Lower leg skin (tissue), 3 donors: ENCODE measurements around the gene LRRC26.

Experiments
- POLR2A ChIP-seq, 2 donors: fragments of 450-650 bp; IDR thresholded peaks; one replicate each; pipeline ENCODE4 v1.6.1; 2016 to 2017; ENCODE audit warnings: antibody characterized with exemption in 2 of 2, mild to moderate bottlenecking in 1 of 2, moderate library complexity in 1 of 2
- TF ChIP-seq, protein P1 (sequence below), 3 donors: fragments of 450-650 bp; IDR thresholded peaks; one replicate each; pipeline ENCODE4 v1.5.1; 2016; ENCODE audit warnings: antibody characterized with exemption in 3 of 3, mild to moderate bottlenecking in 3 of 3, moderate library complexity in 2 of 3

DNA sequence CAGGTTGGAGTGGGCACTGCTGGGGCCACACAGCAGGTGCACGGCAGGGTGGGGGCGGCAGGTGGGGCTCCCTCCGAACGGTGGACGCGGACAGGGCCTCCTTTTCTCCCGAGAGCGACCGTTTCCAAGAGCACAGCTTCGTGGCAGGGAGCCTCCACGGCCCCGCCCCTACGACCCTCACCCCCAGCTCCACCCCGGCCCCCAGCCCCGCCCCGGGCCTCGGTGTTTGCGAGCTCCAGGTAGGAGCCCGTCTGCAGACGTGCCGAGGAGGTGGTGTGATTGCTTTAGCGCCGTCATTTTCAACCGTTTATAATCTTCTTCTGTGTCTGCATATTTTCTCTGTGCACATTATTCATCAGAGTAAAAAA, 22.1 kb downstream of the LRRC26 start:
- no peak for TF ChIP-seq POLR2A (IDR thresholded peaks at IDR 0.05)
- TF ChIP-seq, protein P1, sequence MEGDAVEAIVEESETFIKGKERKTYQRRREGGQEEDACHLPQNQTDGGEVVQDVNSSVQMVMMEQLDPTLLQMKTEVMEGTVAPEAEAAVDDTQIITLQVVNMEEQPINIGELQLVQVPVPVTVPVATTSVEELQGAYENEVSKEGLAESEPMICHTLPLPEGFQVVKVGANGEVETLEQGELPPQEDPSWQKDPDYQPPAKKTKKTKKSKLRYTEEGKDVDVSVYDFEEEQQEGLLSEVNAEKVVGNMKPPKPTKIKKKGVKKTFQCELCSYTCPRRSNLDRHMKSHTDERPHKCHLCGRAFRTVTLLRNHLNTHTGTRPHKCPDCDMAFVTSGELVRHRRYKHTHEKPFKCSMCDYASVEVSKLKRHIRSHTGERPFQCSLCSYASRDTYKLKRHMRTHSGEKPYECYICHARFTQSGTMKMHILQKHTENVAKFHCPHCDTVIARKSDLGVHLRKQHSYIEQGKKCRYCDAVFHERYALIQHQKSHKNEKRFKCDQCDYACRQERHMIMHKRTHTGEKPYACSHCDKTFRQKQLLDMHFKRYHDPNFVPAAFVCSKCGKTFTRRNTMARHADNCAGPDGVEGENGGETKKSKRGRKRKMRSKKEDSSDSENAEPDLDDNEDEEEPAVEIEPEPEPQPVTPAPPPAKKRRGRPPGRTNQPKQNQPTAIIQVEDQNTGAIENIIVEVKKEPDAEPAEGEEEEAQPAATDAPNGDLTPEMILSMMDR (IDR thresholded peaks at IDR 0.05), result no peak
